Parathyroid adenoma (tissue), 2 donors: ENCODE results near the gene IER3.

Source experiments
- H2AFZ ChIP-seq: fragments of 300-600 bp; sonication (generic); one replicate; pipeline ENCODE4 v1.7.0; 2017; ENCODE audit warnings: antibody characterized with exemption, mild to moderate bottlenecking
- H3K27ac ChIP-seq: fragments of 300-600 bp; sonication (generic); one replicate; pipeline ENCODE4 v1.7.0; 2017
- H3K27me3 ChIP-seq: fragments of 300-600 bp; sonication (generic); one replicate; pipeline ENCODE4 v1.7.0; 2017; ENCODE audit warnings: low read length; ENCODE audit not compliant: control insufficient read depth, insufficient read depth
- H3K36me3 ChIP-seq: fragments of 300-600 bp; sonication (generic); one replicate; pipeline ENCODE4 v1.7.0; 2017; ENCODE audit warnings: low read length; ENCODE audit not compliant: control insufficient read depth, insufficient read depth
- H3K4me1 ChIP-seq: fragments of 300-600 bp; sonication (generic); one replicate; pipeline ENCODE4 v1.7.0; 2017; ENCODE audit warnings: control low read depth
- H3K4me2 ChIP-seq: fragments of 300-600 bp; sonication (generic); one replicate; pipeline ENCODE4 v1.7.0; 2017; ENCODE audit warnings: low read length
- H3K4me3 ChIP-seq: fragments of 300-600 bp; sonication (generic); one replicate; pipeline ENCODE4 v1.7.0; 2017; ENCODE audit warnings: low read depth, low read length
- H3K79me2 ChIP-seq: fragments of 300-600 bp; sonication (generic); one replicate; pipeline ENCODE4 v1.7.0; 2017; ENCODE audit warnings: control low read depth
- H3K9ac ChIP-seq: fragments of 300-600 bp; sonication (generic); one replicate; pipeline ENCODE4 v1.7.0; 2017; ENCODE audit warnings: mild to moderate bottlenecking
- H3K9me3 ChIP-seq: fragments of 300-600 bp; sonication (generic); one replicate; pipeline ENCODE4 v1.7.0; 2017; ENCODE audit warnings: low read length; ENCODE audit not compliant: control insufficient read depth
- TF ChIP-seq, protein P1 (sequence below): fragments of 300-600 bp; sonication (generic); IDR thresholded peaks from one replicate; pipeline ENCODE4 v1.7.0; 2017; ENCODE audit warnings: antibody characterized with exemption, mild to moderate bottlenecking
- donor health status: primary hyperparathyroidism.

IER3 gene

DNA sequence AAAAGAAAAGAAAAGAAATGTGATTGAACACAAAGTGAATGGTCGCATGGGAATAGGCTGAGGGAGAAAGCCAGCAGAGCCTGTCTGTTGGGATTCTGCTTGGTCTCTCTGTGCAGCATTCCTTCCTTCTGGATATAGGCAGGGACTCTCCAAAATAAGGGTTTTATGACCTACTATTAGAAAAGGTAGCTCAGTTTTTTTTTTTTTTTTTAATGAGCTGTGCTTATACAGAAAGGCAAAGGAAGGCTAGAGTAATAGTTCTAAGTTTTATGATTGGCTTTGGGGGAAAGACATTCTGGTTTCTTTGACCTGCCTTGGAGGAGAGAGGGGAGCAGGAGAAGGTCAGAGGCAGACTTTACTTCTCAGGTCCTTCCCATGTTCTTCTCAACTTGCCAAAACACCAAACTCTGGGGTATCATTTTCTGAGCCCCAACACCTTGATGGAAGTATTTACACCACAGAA lies 18.8 kb upstream of the IER3 start:
- Histone ChIP-seq H3K4me2 (no peak overlapping the region), H3K4me1 (no peaks in the 10 kb centered on the region), H3K9ac (no peak overlapping the region), H3K36me3 (no peaks in the 10 kb centered on the region), H2AFZ (no peak overlapping the region), H3K27me3 (no peaks in the 10 kb centered on the region), H3K27ac (no peak overlapping the region), H3K4me3 (no peak overlapping the region), H3K9me3 (no peaks in the 10 kb centered on the region), H3K79me2 (no peaks in the 10 kb centered on the region)
- TF ChIP-seq, protein P1, sequence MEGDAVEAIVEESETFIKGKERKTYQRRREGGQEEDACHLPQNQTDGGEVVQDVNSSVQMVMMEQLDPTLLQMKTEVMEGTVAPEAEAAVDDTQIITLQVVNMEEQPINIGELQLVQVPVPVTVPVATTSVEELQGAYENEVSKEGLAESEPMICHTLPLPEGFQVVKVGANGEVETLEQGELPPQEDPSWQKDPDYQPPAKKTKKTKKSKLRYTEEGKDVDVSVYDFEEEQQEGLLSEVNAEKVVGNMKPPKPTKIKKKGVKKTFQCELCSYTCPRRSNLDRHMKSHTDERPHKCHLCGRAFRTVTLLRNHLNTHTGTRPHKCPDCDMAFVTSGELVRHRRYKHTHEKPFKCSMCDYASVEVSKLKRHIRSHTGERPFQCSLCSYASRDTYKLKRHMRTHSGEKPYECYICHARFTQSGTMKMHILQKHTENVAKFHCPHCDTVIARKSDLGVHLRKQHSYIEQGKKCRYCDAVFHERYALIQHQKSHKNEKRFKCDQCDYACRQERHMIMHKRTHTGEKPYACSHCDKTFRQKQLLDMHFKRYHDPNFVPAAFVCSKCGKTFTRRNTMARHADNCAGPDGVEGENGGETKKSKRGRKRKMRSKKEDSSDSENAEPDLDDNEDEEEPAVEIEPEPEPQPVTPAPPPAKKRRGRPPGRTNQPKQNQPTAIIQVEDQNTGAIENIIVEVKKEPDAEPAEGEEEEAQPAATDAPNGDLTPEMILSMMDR = no peak

DNA sequence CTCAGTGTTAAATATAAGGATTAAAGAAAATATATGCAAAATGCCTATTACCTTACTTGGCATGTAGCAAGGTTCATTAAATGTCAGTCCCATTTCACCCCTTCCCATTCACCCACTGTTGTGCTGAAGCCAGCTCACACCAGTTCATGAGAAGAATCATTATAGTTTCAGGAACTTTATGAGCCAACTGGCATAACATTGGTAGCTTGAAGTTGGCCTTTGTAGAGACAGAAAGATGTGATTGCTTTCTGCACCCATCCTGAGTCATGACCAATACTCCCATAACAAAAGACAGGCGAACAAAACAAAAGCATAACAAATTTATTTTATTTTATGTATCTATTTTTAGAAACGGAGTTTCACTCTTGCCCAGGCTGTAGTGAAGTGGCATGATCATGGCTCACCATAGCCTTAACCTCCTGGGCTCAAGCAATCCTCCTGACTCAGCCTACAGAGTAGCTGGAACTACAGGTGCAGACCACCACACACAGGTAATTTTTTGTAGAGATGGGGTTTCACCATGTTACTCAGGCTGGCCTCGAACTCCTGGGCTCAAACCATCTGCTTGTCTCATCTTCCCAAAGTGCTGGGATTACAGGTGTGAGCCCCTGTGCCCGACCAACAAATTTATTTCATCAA lies 17.6 kb upstream of the IER3 start:
- H3K4me2 ChIP-seq = no peak overlapping the region
- no peak overlapping the region for H3K4me3 ChIP-seq
- no peak overlapping the region for H3K9ac ChIP-seq
- no peak overlapping the region for H2AFZ ChIP-seq
- H3K79me2 ChIP-seq = no peaks in the 10 kb centered on the region
- no peaks in the 10 kb centered on the region for H3K36me3 ChIP-seq
- no peak overlapping the region for H3K27ac ChIP-seq
- peaks cover 4% of the 10 kb centered on the region for H3K4me1 ChIP-seq
- no peaks in the 10 kb centered on the region for H3K27me3 ChIP-seq
- TF ChIP-seq, protein P1 = no peak
- no peaks in the 10 kb centered on the region for H3K9me3 ChIP-seq

DNA sequence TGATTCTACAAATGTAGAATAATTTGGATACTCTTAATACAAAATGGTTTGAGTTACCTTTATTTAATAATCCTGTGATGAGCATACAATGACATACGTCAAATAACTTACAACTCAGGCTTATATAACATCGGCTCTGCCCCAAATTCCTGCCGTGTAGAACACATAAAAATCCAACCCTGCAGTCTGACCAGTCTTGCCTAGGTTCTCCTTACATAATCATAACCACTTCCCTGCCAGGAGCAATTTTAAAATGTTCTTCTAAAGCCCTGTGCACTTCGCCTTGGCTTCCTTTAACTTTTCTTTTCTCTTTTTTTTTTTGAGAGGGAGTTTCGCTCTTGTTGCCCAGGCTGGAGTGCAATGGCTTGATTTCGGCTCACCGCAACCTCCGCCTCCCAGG lies 16.2 kb upstream of the IER3 start:
- Histone ChIP-seq H3K4me1 (peaks cover 4% of the 10 kb centered on the region), H3K9ac (no peak overlapping the region), H3K4me2 (no peak overlapping the region), H3K27ac (no peak overlapping the region), H3K79me2 (no peaks in the 10 kb centered on the region), H2AFZ (no peak overlapping the region), H3K36me3 (no peaks in the 10 kb centered on the region), H3K27me3 (no peaks in the 10 kb centered on the region), H3K9me3 (no peaks in the 10 kb centered on the region), H3K4me3 (no peak overlapping the region)
- TF ChIP-seq, protein P1 = no peak

DNA sequence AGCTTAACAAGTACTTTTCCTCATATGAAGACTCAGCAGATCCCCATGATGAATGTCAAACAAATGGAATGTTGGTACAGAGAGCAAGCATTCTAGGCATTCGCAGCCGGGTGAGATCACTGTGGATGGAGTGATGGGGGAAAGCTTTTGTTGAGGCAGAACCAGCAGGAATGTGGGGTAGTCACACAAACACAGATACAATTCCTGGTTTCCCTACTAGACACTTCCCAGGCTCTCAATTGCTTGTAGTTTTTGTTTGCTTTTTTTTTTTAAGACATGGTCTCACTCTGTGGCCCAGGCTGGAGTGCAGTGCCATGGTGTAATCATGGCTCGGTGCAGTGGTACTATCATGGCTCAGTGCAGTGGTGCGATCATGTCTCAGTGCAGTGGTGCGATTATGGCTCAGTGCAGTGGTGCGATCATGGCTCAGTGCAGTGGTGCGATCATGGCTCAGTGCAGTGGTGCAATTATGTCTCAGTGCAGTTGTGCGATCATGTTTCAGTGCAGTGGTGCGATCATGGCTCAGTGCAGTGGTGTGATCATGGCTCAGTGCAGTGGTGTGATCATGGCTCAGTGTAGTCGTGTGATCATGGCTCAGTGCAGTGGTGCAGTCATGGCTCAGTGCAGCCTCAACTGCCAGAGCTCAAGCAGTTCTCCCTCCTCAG lies 15.4 kb upstream of the IER3 start:
- TF ChIP-seq, protein P1 = no peak
- peak overlapping the region; percentile 23 for H2AFZ ChIP-seq
- no peak overlapping the region for H3K4me2 ChIP-seq
- H3K4me3 ChIP-seq = no peak overlapping the region
- H3K9ac ChIP-seq = no peak overlapping the region
- peaks cover 4% of the 10 kb centered on the region for H3K4me1 ChIP-seq
- no peaks in the 10 kb centered on the region for H3K9me3 ChIP-seq
- no peaks in the 10 kb centered on the region for H3K36me3 ChIP-seq
- no peaks in the 10 kb centered on the region for H3K27me3 ChIP-seq
- H3K79me2 ChIP-seq = no peaks in the 10 kb centered on the region
- no peak overlapping the region for H3K27ac ChIP-seq
